Measurements from ENCODE around the gene AIFM2. TPM values are rescaled to one million over a fixed set of nuclear protein-coding genes. Genes with fewer than 3 reads are reported as not detected.

Gene AIFM2
- total and polyA plus RNA-seq, 9 of the 15 experiments (the other 6 are each of a cell fraction or from before 2014, with no cell fraction given) = 2.7 to 14.1 (median 9.2) TPM

DNA sequence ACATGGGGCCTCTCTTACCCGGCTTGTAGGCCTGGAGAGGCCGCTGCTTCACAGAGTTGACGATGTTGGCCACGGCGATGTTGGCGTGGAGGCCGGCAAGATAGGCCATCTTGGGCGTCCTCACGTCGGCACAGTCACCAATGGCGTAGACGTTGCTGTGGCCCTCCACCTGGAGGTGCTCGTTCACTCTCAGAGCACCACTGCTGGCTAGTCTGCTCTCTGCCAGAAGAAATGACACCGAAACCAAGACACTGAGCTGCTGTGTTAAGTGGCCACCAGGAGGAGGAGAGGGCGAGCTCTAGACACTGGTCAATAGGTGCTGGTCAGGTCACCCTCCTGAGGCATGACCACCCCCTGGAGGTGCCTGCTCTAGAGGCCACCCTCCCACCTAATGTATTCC, 17.7 kb downstream of the AIFM2 start:
- DNase-seq (ENCODE audit: extremely low read depth in 1 of 4, low spot score in 3 of 4) (peak; percentile 43 to 54 (median 50)), FAIRE-seq (peak; percentile 29), ATAC-seq (peak; percentile 89)
- ChIA-PET CTCF (ENCODE audit: low intra/inter-chr PET ratio) (interaction anchor here (3.0 kb wide), 1 partner anchor 249 kb away, joined by 13 read pairs; no protein-coding TSS in a partner anchor), POLR2A (interaction anchor here (0.8 to 1.7 kb wide), 3 partner anchors 9 to 457 kb away, joined by 3 to 4 read pairs (median 3); no protein-coding TSS in a partner anchor)
- no peak overlapping the region for H3K4me3 ChIP-seq
- 62% methylated on average over 15 of the region's 15 CpGs for WGBS (ENCODE audit: insufficient coverage, low coverage, missing lambda C conversion rate)
- intact Hi-C loops (cut with micrococcal nuclease) (no loop called here), in situ Hi-C loops (cut with MboI) (no loop called here)
- peaks cover 4% of the 10 kb centered on the region for H3K9me1 ChIP-seq (ENCODE audit: control insufficient read depth, insufficient read depth, low read length)
- peaks cover 21% of the 10 kb centered on the region; the same call in 2 of the 3 replicates for H3K36me3 ChIP-seq (ENCODE audit: control insufficient read depth, insufficient read depth, low read length)
- no peaks in the 10 kb centered on the region for H3K79me2 ChIP-seq (ENCODE audit: control insufficient read depth, insufficient read depth, low read length)
- H3K9ac ChIP-seq (ENCODE audit: insufficient read depth in 1 of 2, low read depth in 2 of 2, low read length in 2 of 2) = peak overlapping the region in 1 of 2 experiments; percentile 47; a peak in 1 of 4 replicates
- no peaks in the 10 kb centered on the region; a peak in 1 of 5 replicates for H3K27me3 ChIP-seq (ENCODE audit: control insufficient read depth in 2 of 2, insufficient read depth in 2 of 2, low read length in 2 of 2)
- peaks cover 10% of the 10 kb centered on the region for H4K20me1 ChIP-seq (replicated peaks; ENCODE audit: control insufficient read depth, insufficient read depth, low read length)
- no peak overlapping the region for H3K4me2 ChIP-seq (ENCODE audit: insufficient read depth, low read length)
- H3K4me1 ChIP-seq (replicated peaks in 1 of 2; ENCODE audit: control insufficient read depth in 2 of 2, insufficient read depth in 2 of 2, low read length in 2 of 2) = 0 out of 5 replicates have a peak, but pooled peaks cover 0 to 3% of the 10 kb centered on the region in 2 experiments
- no peak overlapping the region for H3K27ac ChIP-seq (ENCODE audit: extremely low read depth, low read depth, low read length)
- H2AFZ ChIP-seq (ENCODE audit: low read depth, low read length) = no peak overlapping the region
- no peaks in the 10 kb centered on the region for H3K9me3 ChIP-seq (replicated peaks; ENCODE audit: control insufficient read depth, insufficient read depth, low read depth, low read length)
- no TSS peak for BruUV-seq (replicated peaks)
- no peak for TF ChIP-seq HNRNPUL1 (IDR thresholded peaks at IDR 0.05; ENCODE audit: low read length)
- TF ChIP-seq TSC22D4 (tag; IDR thresholded peaks at IDR 0.05) = no peak
- no peak for TF ChIP-seq NR4A1 (CRISPR knock-in tag; IDR thresholded peaks at IDR 0.05)
- TF ChIP-seq NR4A1 (tag; IDR thresholded peaks at IDR 0.05) = no peak
- TF ChIP-seq, protein P1, sequence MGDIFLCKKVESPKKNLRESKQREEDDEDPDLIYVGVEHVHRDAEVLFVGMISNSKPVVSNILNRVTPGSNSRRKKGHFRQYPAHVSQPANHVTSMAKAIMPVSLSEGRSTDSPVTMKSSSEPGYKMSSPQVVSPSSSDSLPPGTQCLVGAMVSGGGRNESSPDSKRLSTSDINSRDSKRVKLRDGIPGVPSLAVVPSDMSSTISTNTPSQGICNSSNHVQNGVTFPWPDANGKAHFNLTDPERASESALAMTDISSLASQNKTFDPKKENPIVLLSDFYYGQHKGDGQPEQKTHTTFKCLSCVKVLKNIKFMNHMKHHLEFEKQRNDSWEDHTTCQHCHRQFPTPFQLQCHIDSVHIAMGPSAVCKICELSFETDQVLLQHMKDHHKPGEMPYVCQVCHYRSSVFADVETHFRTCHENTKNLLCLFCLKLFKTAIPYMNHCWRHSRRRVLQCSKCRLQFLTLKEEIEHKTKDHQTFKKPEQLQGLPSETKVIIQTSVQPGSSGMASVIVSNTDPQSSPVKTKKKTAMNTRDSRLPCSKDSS (IDR thresholded peaks at IDR 0.05; ENCODE audit: low read depth, partially characterized antibody) = no peak
- no peak for TF ChIP-seq MYNN (IDR thresholded peaks at IDR 0.05)
- TF ChIP-seq MYNN (CRISPR knock-in tag; IDR thresholded peaks at IDR 0.05) = no peak
- TF ChIP-seq MIER1 (IDR thresholded peaks at IDR 0.05; ENCODE audit: low read depth) = no peak
- TF ChIP-seq RBM22 (IDR thresholded peaks at IDR 0.05; ENCODE audit: low read depth, low read length, poor library complexity, severe bottlenecking) = no peak
- TF ChIP-seq RAD21 (CRISPR knock-in tag; conservative IDR thresholded peaks at IDR 0.05 in 1 of 2, IDR thresholded peaks at IDR 0.05 in 1 of 2) = peak in 1 of 2 experiments; percentile 58; a peak in 2 of 4 replicates
- TF ChIP-seq ZKSCAN1 (IDR thresholded peaks at IDR 0.05; ENCODE audit: low read depth, low read length) = no peak
- no peak for TF ChIP-seq ZNF444 (CRISPR knock-in tag; IDR thresholded peaks at IDR 0.05)
- TF ChIP-seq XRCC3 (IDR thresholded peaks at IDR 0.05) = no peak
- TF ChIP-seq CREM (IDR thresholded peaks at IDR 0.05; ENCODE audit: low read depth) = peak; percentile 55
- TF ChIP-seq U2AF2 (optimal IDR thresholded peaks at IDR 0.05; ENCODE audit: low read depth, low read length) = no peak
- no peak for TF ChIP-seq MTF1 (CRISPR knock-in tag; IDR thresholded peaks at IDR 0.05; ENCODE audit: borderline replicate concordance)
- TF ChIP-seq ZNF766 (CRISPR knock-in tag; conservative IDR thresholded peaks at IDR 0.05) = no peak
- no peak for TF ChIP-seq BRCA1 (IDR thresholded peaks at IDR 0.05)
- TF ChIP-seq BRCA1 (CRISPR knock-in tag; IDR thresholded peaks at IDR 0.05) = no peak
- TF ChIP-seq USF2 (CRISPR knock-in tag; IDR thresholded peaks at IDR 0.05) = no peak
- TF ChIP-seq ZNF174 (CRISPR knock-in tag; IDR thresholded peaks at IDR 0.05) = no peak
- TF ChIP-seq YY1 (IDR thresholded peaks at IDR 0.05; ENCODE audit: borderline replicate concordance in 1 of 3, control insufficient read depth in 1 of 3, extremely low read depth in 1 of 3, insufficient read depth in 3 of 3, insufficient read length in 1 of 3, insufficient replicate concordance in 2 of 3, low read depth in 1 of 3, low read length in 2 of 3) = peak in 2 of 3 experiments; percentile 21 to 53
